HG03108 (cell line): ENCODE data around the gene RPN1.
A peak's percentile ranks its signal among the peaks of the same experiment; 100 is the strongest.
"Not testable (repeated sequence)": the region's sequence is repeated elsewhere in the genome, so short reads cannot be mapped to it uniquely, and the experiment has no call there.

Experiments
- ATAC-seq: cut with Tn5 transposase; IDR thresholded peaks from one replicate; pipeline ENCODE4 v1.9.1; 2021; ENCODE audit warnings: moderate library complexity; ENCODE audit not compliant: unreplicated experiment

Gene RPN1

DNA sequence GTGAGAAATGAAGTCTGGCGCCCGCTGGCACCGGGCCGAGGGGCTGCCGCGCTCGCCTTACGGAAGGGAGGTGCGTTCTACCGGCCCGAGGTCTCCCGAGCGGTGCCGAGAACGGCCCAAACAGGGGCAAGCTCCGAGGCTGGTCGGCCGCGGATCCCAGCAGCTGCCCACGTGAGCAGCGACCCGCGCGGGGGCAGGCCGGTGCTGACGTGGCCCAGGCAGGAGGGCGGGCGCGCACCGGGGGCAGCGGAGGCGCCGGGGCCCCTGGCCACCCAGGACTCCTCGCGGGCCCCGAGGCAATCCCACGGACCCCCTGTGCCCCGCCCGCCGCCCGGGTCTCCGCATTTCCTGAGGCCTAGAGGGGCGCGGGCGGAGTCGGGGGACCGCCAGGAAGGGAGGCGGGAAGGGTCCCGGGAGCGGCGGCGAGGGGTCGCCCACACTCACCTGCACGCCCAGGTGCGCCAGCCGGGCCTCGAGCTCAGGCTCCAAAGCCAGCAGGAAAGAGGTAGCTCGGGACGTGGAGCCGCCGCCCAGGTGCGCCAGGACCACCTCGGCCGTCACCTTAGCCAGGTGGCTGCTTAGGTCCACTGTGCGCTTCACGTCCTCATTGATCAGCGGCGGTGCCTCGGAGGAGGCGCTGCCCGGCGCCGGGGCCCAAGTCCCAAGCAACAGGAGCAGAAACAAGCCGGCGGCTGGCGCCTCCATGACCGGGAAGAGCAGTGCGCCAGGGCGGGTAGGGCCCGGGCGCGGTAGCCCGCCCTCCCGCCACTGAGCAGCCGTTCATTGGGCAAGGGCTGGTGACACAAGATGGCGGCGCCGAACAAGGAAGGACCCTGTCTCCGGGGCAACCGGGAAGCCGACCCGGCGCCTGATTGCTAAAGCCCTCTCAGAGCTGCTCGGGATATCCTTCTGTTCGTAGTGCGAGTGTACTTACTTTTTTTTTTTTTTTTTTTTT is at the start of gene RPN1:
TSS of gene RPN1 (minus strand) at position 723 of the 955 bp plus-strand sequence. CDS start at position 705, 18 bp downstream.
- peak; percentile 95 for ATAC-seq

GRCh38 chr3:128698211-128699047 is 47.8 kb upstream of the RPN1 start:
- no peak for ATAC-seq

- no peak for ATAC-seq
These were observed 46.7 kb upstream of the RPN1 start for GRCh38 chr3:128697341-128697740.

DNA sequence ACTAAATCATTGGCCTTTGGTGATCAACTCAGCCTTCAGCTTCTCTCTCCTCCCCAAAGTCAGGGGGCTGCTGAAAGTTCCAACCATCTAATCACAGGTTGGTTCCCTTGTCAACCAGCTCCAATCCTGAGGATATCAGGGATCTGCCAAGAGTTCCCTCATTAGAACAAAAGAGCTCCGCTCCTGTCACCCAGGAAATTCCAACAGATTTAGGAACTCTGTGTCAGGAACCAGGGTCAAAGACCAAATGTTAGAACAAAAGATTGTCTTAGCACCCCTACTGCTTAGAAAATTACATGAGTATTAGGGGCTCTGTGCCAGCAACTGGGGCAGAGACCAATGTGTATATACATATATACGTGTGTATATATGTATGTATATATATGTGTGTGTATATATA is 43.1 kb upstream of the RPN1 start:
- ATAC-seq = no peak

DNA sequence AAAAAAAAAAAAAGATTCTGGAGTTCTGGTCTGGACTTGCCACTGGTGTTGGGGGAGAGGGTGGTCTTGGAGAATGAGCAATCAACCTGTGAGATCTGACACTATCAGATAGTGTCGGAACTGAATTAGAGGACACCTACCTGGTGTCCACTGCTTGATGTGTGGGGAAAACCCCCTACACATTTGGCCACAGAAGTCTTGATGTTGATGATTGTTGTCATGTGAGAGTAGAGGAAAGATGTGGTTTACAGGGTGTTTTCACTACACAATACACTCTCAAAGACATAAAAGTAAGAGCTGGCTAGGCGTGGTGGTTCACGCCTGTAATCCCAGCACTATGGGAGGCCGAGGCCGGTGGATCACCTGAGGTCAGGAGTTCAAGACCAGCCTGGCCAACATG is 38.4 kb upstream of the RPN1 start:
- ATAC-seq = no peak

GRCh38 chr3:128686465-128686864 is 35.8 kb upstream of the RPN1 start:
- ATAC-seq = no peak

- no peak for ATAC-seq
These were observed 34.5 kb upstream of the RPN1 start for GRCh38 chr3:128684986-128685726.

DNA sequence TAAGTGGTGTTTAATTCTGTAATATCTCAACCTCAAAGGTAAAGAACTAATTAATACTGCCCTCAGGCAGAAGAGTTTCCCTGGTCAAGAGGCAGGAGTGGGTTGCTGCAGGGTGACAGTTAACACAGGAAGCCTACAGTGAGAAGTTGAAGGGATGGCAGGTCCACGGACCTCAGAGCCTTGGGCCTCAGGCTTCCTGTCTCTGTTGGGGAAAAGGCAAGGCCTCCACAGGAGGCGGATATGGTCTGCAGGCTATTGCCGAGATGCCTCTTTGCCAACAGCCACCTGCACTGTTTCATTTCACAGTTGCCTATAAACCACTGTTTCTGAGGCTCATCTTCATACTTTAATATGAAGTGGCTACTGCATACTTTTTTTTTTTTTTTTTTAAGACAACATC is 33.3 kb upstream of the RPN1 start:
- no peak for ATAC-seq

DNA sequence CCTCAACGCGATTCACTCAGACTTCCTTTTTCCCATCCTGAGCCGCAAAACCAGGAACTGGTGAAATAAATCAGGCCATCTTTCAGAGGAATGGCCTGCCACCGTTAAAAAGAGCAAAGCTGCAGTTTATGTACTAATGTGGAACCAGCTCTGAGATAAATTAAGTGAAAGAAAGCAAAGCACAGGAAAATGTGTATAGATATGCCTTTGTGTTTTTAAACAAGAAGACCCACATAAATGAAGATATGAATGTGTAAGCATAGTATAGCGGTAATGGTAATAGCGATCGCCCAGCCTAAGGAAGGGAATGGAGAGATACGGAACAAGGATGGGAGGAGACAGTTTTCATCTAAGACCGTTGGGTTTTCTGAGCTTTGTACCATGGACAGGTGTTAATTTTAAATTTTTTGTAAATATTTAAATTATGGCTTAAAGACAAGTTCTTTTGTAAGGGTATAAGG is 30.8 kb upstream of the RPN1 start:
- ATAC-seq = no peak

DNA sequence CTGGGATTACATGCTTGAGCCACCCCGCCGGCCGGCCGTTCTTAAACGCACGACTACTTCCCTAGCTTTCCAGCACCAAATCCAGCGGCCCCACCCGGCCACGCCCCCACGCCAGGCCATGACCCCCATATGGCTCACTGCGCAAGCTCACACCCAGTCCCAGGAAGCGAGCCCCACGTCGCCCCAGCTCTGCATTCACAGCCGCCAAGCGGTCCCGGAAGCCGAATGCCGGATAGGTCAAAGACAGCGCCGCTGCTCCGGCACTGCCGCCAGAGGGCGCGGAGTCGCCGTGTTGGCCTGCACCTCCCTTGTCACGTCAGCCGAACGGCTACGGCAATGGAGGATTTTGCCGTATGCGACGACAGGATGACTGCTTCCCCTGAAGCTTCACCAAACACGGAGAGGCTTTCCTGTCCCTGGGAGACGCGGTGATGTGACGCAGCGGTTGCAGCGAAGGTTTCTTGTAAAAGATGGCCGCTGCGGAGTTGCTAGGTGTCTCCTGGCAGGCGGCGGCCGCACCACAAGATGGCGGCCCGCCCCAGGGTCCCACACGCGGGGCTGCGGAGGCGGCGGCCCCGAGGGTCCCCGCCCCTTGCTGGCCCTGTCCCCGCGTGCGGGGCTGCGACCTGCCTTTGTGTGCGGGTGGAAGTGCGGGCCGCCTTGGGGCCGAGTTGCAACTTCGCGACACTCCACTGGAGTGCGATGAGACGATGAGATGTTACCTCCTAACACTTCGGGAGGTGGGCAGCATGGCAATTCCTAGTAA is 30.2 kb upstream of the RPN1 start:
- peak; percentile 97 for ATAC-seq

- no peak for ATAC-seq
These were observed 28.7 kb upstream of the RPN1 start for GRCh38 chr3:128679338-128679737.

GRCh38 chr3:128675802-128676201 is 25.2 kb upstream of the RPN1 start:
- ATAC-seq = not testable (repeated sequence)

DNA sequence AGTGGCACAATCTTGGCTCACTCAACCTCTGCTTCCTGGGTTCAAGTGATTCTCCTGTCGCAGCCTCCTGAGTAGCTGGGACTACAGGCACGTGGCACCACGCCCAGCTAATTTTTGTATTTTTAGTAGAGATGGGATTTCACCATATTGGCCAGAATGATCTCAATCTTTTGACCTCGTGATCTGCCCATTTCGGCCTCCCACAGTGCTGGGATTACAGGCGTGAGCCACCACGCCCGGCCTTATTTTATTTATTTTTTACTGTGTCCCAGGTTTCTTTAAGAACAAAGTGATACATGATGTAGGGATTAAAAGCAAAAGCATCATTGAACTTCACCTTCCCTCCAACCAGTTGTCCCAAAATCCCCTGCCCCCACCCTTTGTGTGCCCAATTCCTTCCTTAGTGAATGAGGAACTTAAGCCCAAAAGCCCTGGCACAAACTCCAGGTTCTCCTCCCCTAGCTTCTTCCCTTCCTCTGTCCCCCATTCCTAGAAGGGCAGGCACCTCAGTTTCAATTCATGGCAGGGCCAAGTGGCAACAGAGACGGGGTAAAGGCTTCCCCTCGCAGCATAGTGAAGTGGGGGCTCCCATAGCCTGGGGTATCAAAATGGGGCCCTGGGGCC is 23.7 kb upstream of the RPN1 start:
- no peak for ATAC-seq

GRCh38 chr3:128667641-128668040 is 17.0 kb upstream of the RPN1 start:
- no peak for ATAC-seq

DNA sequence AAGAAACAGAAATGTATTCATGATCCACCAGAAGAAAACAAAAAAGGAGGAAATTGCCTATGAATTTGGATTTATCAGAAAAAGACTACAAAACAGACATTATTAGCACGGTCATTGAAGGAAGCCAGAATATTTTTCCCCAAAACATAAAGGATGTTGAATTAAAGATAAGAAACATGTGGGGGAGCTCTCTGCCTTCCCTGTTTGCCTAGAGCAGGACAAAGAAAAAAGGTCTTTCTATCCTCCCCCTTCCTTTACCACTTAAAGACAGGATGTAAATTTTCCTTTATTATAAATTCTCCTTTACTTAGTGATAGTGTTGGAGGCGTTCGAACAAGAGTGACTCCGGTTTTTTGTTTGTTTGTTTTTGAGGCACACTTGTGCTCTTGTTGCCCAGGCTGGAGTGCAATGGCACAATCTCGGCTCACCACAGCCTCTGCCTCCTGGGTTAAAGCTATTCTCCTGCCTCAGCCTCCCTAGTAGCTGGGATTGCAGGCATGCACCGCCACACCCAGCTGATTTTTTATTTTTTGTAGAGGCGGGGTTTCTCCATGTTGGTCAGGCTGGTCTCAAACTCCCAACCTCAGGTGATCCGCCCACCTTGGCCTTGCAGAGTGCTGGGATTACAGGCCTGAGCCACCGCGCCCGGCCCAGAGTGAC is 14.9 kb upstream of the RPN1 start:
- ATAC-seq = no peak

- ATAC-seq = no peak
These were observed 12.5 kb upstream of the RPN1 start for GRCh38 chr3:128663151-128663550.

- ATAC-seq = no peak
These were observed 4.9 kb upstream of the RPN1 start for GRCh38 chr3:128655531-128655930.

- not testable (repeated sequence) for ATAC-seq
These were observed 3.6 kb upstream of the RPN1 start for GRCh38 chr3:128653993-128654805.
